ENCODE data around the gene NAT8L.

NAT8L gene

GRCh38 chr4:2046031-2046961, 12.8 kb upstream of the NAT8L start:
- H3K36me3 ChIP-seq (ENCODE audit: control insufficient read depth in 2 of 2, insufficient read depth in 2 of 2, low read length in 2 of 2): no peaks in the 10 kb centered on the region
- H3K27me3 ChIP-seq (ENCODE audit: control insufficient read depth in 1 of 2, insufficient read depth in 2 of 2, low read length in 2 of 2): peaks cover 26 to 36% of the 10 kb centered on the region in 2 donors
- no peak overlapping the region for H3K9ac ChIP-seq (ENCODE audit: low read length in 2 of 2)
- no peaks in the 10 kb centered on the region for H3K9me3 ChIP-seq (ENCODE audit: control insufficient read depth in 2 of 2, low read length in 2 of 2)
- no peak overlapping the region for H3K4me3 ChIP-seq (ENCODE audit: low read length in 2 of 2)
- H3K27ac ChIP-seq (ENCODE audit: low read length): no peak overlapping the region
- peaks cover 6% of the 10 kb centered on the region for H3K4me1 ChIP-seq (ENCODE audit: control insufficient read depth, insufficient read depth, low read length)

- H3K27me3 ChIP-seq (ENCODE audit: control insufficient read depth in 1 of 2, insufficient read depth in 2 of 2, low read length in 2 of 2): peaks cover 21 to 33% of the 10 kb centered on the region in 2 donors
- no peak overlapping the region for H3K4me3 ChIP-seq (ENCODE audit: low read length in 2 of 2)
- H3K36me3 ChIP-seq (ENCODE audit: control insufficient read depth in 2 of 2, insufficient read depth in 2 of 2, low read length in 2 of 2): no peaks in the 10 kb centered on the region
- H3K9me3 ChIP-seq (ENCODE audit: control insufficient read depth in 2 of 2, low read length in 2 of 2): no peaks in the 10 kb centered on the region
- no peak overlapping the region for H3K9ac ChIP-seq (ENCODE audit: low read length in 2 of 2)
- H3K27ac ChIP-seq (ENCODE audit: low read length): no peak overlapping the region
- H3K4me1 ChIP-seq (ENCODE audit: control insufficient read depth, insufficient read depth, low read length): no peaks in the 10 kb centered on the region
Observed at GRCh38 chr4:2047031-2047660, 12.0 kb upstream of the NAT8L start.

GRCh38 chr4:2047781-2048581, 11.1 kb upstream of the NAT8L start:
- no peak overlapping the region for H3K4me3 ChIP-seq (ENCODE audit: low read length in 2 of 2)
- no peaks in the 10 kb centered on the region for H3K9me3 ChIP-seq (ENCODE audit: control insufficient read depth in 2 of 2, low read length in 2 of 2)
- no peaks in the 10 kb centered on the region for H3K36me3 ChIP-seq (ENCODE audit: control insufficient read depth in 2 of 2, insufficient read depth in 2 of 2, low read length in 2 of 2)
- no peak overlapping the region for H3K9ac ChIP-seq (ENCODE audit: low read length in 2 of 2)
- no peak overlapping the region for H3K27ac ChIP-seq (ENCODE audit: low read length)
- no peaks in the 10 kb centered on the region for H3K4me1 ChIP-seq (ENCODE audit: control insufficient read depth, insufficient read depth, low read length)
- H3K27me3 ChIP-seq (ENCODE audit: control insufficient read depth in 1 of 2, insufficient read depth in 2 of 2, low read length in 2 of 2): peaks cover 23 to 28% of the 10 kb centered on the region in 2 donors

GRCh38 chr4:2048831-2049230, 10.3 kb upstream of the NAT8L start:
- Histone ChIP-seq H3K9me3 (ENCODE audit: control insufficient read depth in 2 of 2, low read length in 2 of 2) (no peaks in the 10 kb centered on the region), H3K27ac (ENCODE audit: low read length) (no peak overlapping the region), H3K4me3 (ENCODE audit: low read length in 2 of 2) (no peak overlapping the region), H3K27me3 (ENCODE audit: control insufficient read depth in 1 of 2, insufficient read depth in 2 of 2, low read length in 2 of 2) (peaks cover 18 to 26% of the 10 kb centered on the region in 2 donors), H3K36me3 (ENCODE audit: control insufficient read depth in 2 of 2, insufficient read depth in 2 of 2, low read length in 2 of 2) (no peaks in the 10 kb centered on the region), H3K9ac (ENCODE audit: low read length in 2 of 2) (no peak overlapping the region), H3K4me1 (ENCODE audit: control insufficient read depth, insufficient read depth, low read length) (no peaks in the 10 kb centered on the region)

GRCh38 chr4:2049381-2049780, 9.7 kb upstream of the NAT8L start:
- Histone ChIP-seq H3K27ac (ENCODE audit: low read length) (no peak overlapping the region), H3K4me1 (ENCODE audit: control insufficient read depth, insufficient read depth, low read length) (no peaks in the 10 kb centered on the region), H3K36me3 (ENCODE audit: control insufficient read depth in 2 of 2, insufficient read depth in 2 of 2, low read length in 2 of 2) (no peaks in the 10 kb centered on the region), H3K9ac (ENCODE audit: low read length in 2 of 2) (no peak overlapping the region), H3K9me3 (ENCODE audit: control insufficient read depth in 2 of 2, low read length in 2 of 2) (no peaks in the 10 kb centered on the region), H3K4me3 (ENCODE audit: low read length in 2 of 2) (no peak overlapping the region), H3K27me3 (ENCODE audit: control insufficient read depth in 1 of 2, insufficient read depth in 2 of 2, low read length in 2 of 2) (peaks cover 18 to 23% of the 10 kb centered on the region in 2 donors)

- Histone ChIP-seq H3K9me3 (ENCODE audit: control insufficient read depth in 2 of 2, low read length in 2 of 2) (no peaks in the 10 kb centered on the region), H3K4me3 (ENCODE audit: low read length in 2 of 2) (no peak overlapping the region), H3K27ac (ENCODE audit: low read length) (no peak overlapping the region), H3K36me3 (ENCODE audit: control insufficient read depth in 2 of 2, insufficient read depth in 2 of 2, low read length in 2 of 2) (no peaks in the 10 kb centered on the region), H3K9ac (ENCODE audit: low read length in 2 of 2) (no peak overlapping the region), H3K4me1 (ENCODE audit: control insufficient read depth, insufficient read depth, low read length) (no peaks in the 10 kb centered on the region), H3K27me3 (ENCODE audit: control insufficient read depth in 1 of 2, insufficient read depth in 2 of 2, low read length in 2 of 2) (peaks cover 16 to 20% of the 10 kb centered on the region in 2 donors)
Observed at GRCh38 chr4:2049811-2050210, 9.3 kb upstream of the NAT8L start.

GRCh38 chr4:2051086-2051485, 8.0 kb upstream of the NAT8L start:
- no peak overlapping the region for H3K27ac ChIP-seq (ENCODE audit: low read length)
- H3K9ac ChIP-seq (ENCODE audit: low read length in 2 of 2): no peak overlapping the region
- H3K9me3 ChIP-seq (ENCODE audit: control insufficient read depth in 2 of 2, low read length in 2 of 2): no peaks in the 10 kb centered on the region
- H3K27me3 ChIP-seq (ENCODE audit: control insufficient read depth in 1 of 2, insufficient read depth in 2 of 2, low read length in 2 of 2): peaks cover 14 to 16% of the 10 kb centered on the region in 2 donors
- H3K36me3 ChIP-seq (ENCODE audit: control insufficient read depth in 2 of 2, insufficient read depth in 2 of 2, low read length in 2 of 2): no peaks in the 10 kb centered on the region
- no peaks in the 10 kb centered on the region for H3K4me1 ChIP-seq (ENCODE audit: control insufficient read depth, insufficient read depth, low read length)
- H3K4me3 ChIP-seq (ENCODE audit: low read length in 2 of 2): no peak overlapping the region

- peaks cover 5% of the 10 kb centered on the region for H3K4me1 ChIP-seq (ENCODE audit: control insufficient read depth, insufficient read depth, low read length)
- H3K36me3 ChIP-seq (ENCODE audit: control insufficient read depth in 2 of 2, insufficient read depth in 2 of 2, low read length in 2 of 2): no peaks in the 10 kb centered on the region
- H3K9ac ChIP-seq (ENCODE audit: low read length in 2 of 2): no peak overlapping the region
- H3K27ac ChIP-seq (ENCODE audit: low read length): no peak overlapping the region
- H3K4me3 ChIP-seq (ENCODE audit: low read length in 2 of 2): no peak overlapping the region
- H3K9me3 ChIP-seq (ENCODE audit: control insufficient read depth in 2 of 2, low read length in 2 of 2): no peaks in the 10 kb centered on the region
- peaks cover 16 to 22% of the 10 kb centered on the region in 2 donors for H3K27me3 ChIP-seq (ENCODE audit: control insufficient read depth in 1 of 2, insufficient read depth in 2 of 2, low read length in 2 of 2)
Observed at GRCh38 chr4:2054217-2054616, 4.9 kb upstream of the NAT8L start.

- Histone ChIP-seq H3K27me3 (ENCODE audit: control insufficient read depth in 1 of 2, insufficient read depth in 2 of 2, low read length in 2 of 2) (peaks cover 15 to 32% of the 10 kb centered on the region in 2 donors), H3K9ac (ENCODE audit: low read length in 2 of 2) (no peak overlapping the region), H3K36me3 (ENCODE audit: control insufficient read depth in 2 of 2, insufficient read depth in 2 of 2, low read length in 2 of 2) (no peaks in the 10 kb centered on the region), H3K4me1 (ENCODE audit: control insufficient read depth, insufficient read depth, low read length) (peaks cover 7% of the 10 kb centered on the region), H3K9me3 (ENCODE audit: control insufficient read depth in 2 of 2, low read length in 2 of 2) (no peaks in the 10 kb centered on the region), H3K27ac (ENCODE audit: low read length) (no peak overlapping the region), H3K4me3 (ENCODE audit: low read length in 2 of 2) (no peak overlapping the region)
Observed at GRCh38 chr4:2057382-2058065, 1.6 kb upstream of the NAT8L start.

All from stomach smooth muscle (tissue), 2 donors.